CD4-positive, alpha-beta T cell (primary cell): ENCODE results near the gene IGSF23. TPM values are rescaled to one million over a fixed set of nuclear protein-coding genes. Genes with fewer than 3 reads are reported as not detected.
"Not testable (repeated sequence)": the region's sequence is repeated elsewhere in the genome, so short reads cannot be mapped to it uniquely, and the experiment has no call there.

Experiments
- ATAC-seq: fragments of 200-7000 bp; cut with Tn5 transposase; one replicate; pipeline ENCODE4 v1.10.0; 2022; ENCODE audit warnings: mild to moderate bottlenecking; ENCODE audit not compliant: poor library complexity
- CTCF ChIA-PET: fragments of 350-600 bp; sonication (Branson Sonifier 250); formaldehyde crosslinking; loops from one replicate; lab custom pipeline; 2021; ENCODE audit warnings: antibody characterized with exemption, inconsistent platforms; lab: Charles Lee
- POLR2A ChIA-PET: fragments of 350-600 bp; sonication (Branson Sonifier 250); formaldehyde crosslinking; loops from one replicate; lab custom pipeline; 2021; ENCODE audit warnings: antibody characterized with exemption, inconsistent platforms; lab: Charles Lee
- DNase-seq, 14 experiments: peaks; one replicate each; pipeline ENCODE4 v3.0.0-alpha.2; 2013 to 2020; ENCODE audit warnings: mixed read lengths in 2 of 14
- H3K27ac ChIP-seq, 2 donors: one replicate each; pipeline versions ENCODE4 v1.5.1 to v1.7.0; 2013; ENCODE audit warnings: low read length in 2 of 2, low read depth in 1 of 2, mild to moderate bottlenecking in 1 of 2
- H3K27me3 ChIP-seq, 2 experiments: 1 replicate in 1 of 2; 2 replicates in 1 of 2; pipeline versions ENCODE4 v1.6.1 to v1.7.0; 2013; ENCODE audit warnings: low read length in 2 of 2, control low read depth in 1 of 2, mild to moderate bottlenecking in 1 of 2, moderate library complexity in 1 of 2; ENCODE audit not compliant: insufficient read depth in 2 of 2, control insufficient read depth in 1 of 2
- H3K36me3 ChIP-seq: one replicate; pipeline ENCODE4 v1.6.1; 2013; ENCODE audit warnings: low read length, control low read depth; ENCODE audit not compliant: insufficient read depth
- H3K4me1 ChIP-seq: one replicate; pipeline ENCODE4 v1.6.1; 2013; ENCODE audit warnings: low read length, control low read depth; ENCODE audit not compliant: insufficient read depth
- H3K4me3 ChIP-seq: one replicate; pipeline ENCODE4 v1.5.1; 2013; ENCODE audit warnings: mild to moderate bottlenecking, low read length, moderate library complexity
- H3K9me3 ChIP-seq, 2 experiments: 1 replicate in 1 of 2; 2 replicates in 1 of 2; pipeline versions ENCODE4 v1.6.1 to v1.7.0; 2013; ENCODE audit warnings: low read length in 2 of 2, mild to moderate bottlenecking in 2 of 2, control low read depth in 1 of 2, moderate library complexity in 1 of 2; ENCODE audit not compliant: control insufficient read depth in 1 of 2, insufficient read depth in 1 of 2
- H3K27ac Mint-ChIP-seq: one replicate; pipeline ENCODE4 v1.8.0; 2020; ENCODE audit warnings: mixed read lengths
- H3K27me3 Mint-ChIP-seq: one replicate; pipeline ENCODE4 v1.8.0; 2021; ENCODE audit warnings: mixed read lengths
- H3K36me3 Mint-ChIP-seq: one replicate; pipeline ENCODE4 v1.8.0; 2021; ENCODE audit warnings: low read depth, mixed read lengths
- H3K4me1 Mint-ChIP-seq: one replicate; pipeline ENCODE4 v1.8.0; 2021; ENCODE audit warnings: low read depth, mixed read lengths
- H3K4me3 Mint-ChIP-seq: one replicate; pipeline ENCODE4 v1.8.0; 2020; ENCODE audit warnings: mild to moderate bottlenecking, mixed read lengths
- H3K9me3 Mint-ChIP-seq: one replicate; pipeline ENCODE4 v1.8.0; 2020; ENCODE audit warnings: mixed read lengths
- intact Hi-C, 2 experiments: fragments of 100-400 bp; cut with DNase I in 1 of 2; cut with micrococcal nuclease in 1 of 2; formaldehyde crosslinking; loops; one replicate each; pipeline versions ENCODE4 v1.15.1 to v1.9.0; 2023 to 2025; cut with DNase I, micrococcal nuclease
- total RNA-seq, 174 experiments: library from RNA in 2 of 174; stranded (reverse) in 2 of 174; gene quantifications; one replicate each; pipeline ENCODE4 v1.2.3 and lab custom pipeline; 2021 to 2026
- TF ChIP-seq, protein P1 (sequence below): fragments of 200-600 bp; IDR thresholded peaks from one replicate; pipeline ENCODE4 v1.8.0; 2022; ENCODE audit warnings: antibody characterized with exemption, mild to moderate bottlenecking

Gene IGSF23
- total RNA-seq, 2 experiments from 2014 or later = not detected

DNA sequence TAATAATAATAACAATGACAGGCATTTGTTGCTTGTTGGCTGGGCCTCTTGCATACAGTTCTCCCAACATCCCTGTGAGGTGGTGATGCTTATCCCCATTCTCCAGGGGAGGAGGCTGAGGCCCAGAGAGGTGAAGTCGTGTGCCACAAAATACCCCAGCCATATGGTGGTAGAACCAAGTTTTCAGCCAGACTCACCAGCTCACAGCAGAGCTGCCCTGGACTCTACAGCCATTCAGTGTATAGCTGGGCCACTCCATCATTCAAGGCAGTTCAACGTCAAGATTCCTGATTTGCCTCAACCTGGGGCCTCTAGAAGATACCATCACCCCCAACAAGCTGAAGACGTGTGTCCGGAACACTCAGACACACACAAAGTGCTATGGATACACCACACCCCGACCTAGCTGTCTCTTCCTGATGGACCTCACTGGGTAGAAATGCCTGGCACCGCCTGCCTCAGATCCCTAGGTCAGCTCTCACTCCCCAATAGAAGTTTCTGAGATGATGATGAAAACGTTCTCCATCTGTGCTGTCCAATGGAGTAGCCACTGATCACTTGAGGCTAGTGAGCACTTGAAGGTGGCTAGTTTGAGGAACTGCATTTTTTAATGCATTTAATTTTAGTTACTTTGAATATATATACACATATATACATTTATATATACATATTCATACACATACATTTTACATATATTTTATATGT is 53.6 kb downstream of the IGSF23 start:
- Mint-ChIP-seq H3K36me3 (no peaks in the 10 kb centered on the region), H3K4me3 (no peak overlapping the region), H3K9me3 (no peaks in the 10 kb centered on the region), H3K27ac (no peak overlapping the region), H3K4me1 (no peaks in the 10 kb centered on the region), H3K27me3 (no peaks in the 10 kb centered on the region)
- intact Hi-C loops = no loop called here
- CTCF ChIA-PET = no interaction called here
- no peaks in the 10 kb centered on the region for H3K27me3 ChIP-seq
- POLR2A ChIA-PET = no interaction called here
- DNase-seq (no peak), ATAC-seq (no peak)
- no peaks in the 10 kb centered on the region for H3K4me1 ChIP-seq
- no peak overlapping the region for H3K27ac ChIP-seq
- H3K9me3 ChIP-seq = peaks cover 0 to 4% of the 10 kb centered on the region in 2 experiments
- TF ChIP-seq, protein P1, sequence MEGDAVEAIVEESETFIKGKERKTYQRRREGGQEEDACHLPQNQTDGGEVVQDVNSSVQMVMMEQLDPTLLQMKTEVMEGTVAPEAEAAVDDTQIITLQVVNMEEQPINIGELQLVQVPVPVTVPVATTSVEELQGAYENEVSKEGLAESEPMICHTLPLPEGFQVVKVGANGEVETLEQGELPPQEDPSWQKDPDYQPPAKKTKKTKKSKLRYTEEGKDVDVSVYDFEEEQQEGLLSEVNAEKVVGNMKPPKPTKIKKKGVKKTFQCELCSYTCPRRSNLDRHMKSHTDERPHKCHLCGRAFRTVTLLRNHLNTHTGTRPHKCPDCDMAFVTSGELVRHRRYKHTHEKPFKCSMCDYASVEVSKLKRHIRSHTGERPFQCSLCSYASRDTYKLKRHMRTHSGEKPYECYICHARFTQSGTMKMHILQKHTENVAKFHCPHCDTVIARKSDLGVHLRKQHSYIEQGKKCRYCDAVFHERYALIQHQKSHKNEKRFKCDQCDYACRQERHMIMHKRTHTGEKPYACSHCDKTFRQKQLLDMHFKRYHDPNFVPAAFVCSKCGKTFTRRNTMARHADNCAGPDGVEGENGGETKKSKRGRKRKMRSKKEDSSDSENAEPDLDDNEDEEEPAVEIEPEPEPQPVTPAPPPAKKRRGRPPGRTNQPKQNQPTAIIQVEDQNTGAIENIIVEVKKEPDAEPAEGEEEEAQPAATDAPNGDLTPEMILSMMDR = no peak
- H3K4me3 ChIP-seq = no peak overlapping the region
- no peaks in the 10 kb centered on the region for H3K36me3 ChIP-seq

GRCh38 chr19:44668985-44669764 is 55.8 kb downstream of the IGSF23 start:
- Histone ChIP-seq H3K27ac (no peak overlapping the region), H3K9me3 (peaks cover 0 to 4% of the 10 kb centered on the region in 2 experiments), H3K4me3 (no peak overlapping the region), H3K36me3 (no peaks in the 10 kb centered on the region), H3K4me1 (no peaks in the 10 kb centered on the region), H3K27me3 (no peaks in the 10 kb centered on the region)
- TF ChIP-seq, protein P1 = no peak
- ATAC-seq (no peak), DNase-seq (no peak)
- intact Hi-C loops = no loop called here
- H3K9me3 Mint-ChIP-seq = no peaks in the 10 kb centered on the region
- POLR2A ChIA-PET = no interaction called here
- peaks cover 4% of the 10 kb centered on the region for H3K27me3 Mint-ChIP-seq
- H3K4me3 Mint-ChIP-seq = no peak overlapping the region
- CTCF ChIA-PET = no interaction called here
- no peaks in the 10 kb centered on the region for H3K36me3 Mint-ChIP-seq
- H3K27ac Mint-ChIP-seq = no peak overlapping the region
- H3K4me1 Mint-ChIP-seq = no peaks in the 10 kb centered on the region

GRCh38 chr19:44670027-44670426 is 56.7 kb downstream of the IGSF23 start:
- POLR2A ChIA-PET = not testable (repeated sequence)

More at GRCh38 chr19:44670027-44670426, 56.7 kb downstream of the IGSF23 start:
- H3K27ac ChIP-seq, CTCF ChIA-PET, ATAC-seq, H3K4me1 Mint-ChIP-seq, H3K4me3 Mint-ChIP-seq, H3K36me3 Mint-ChIP-seq, H3K36me3 ChIP-seq, H3K27me3 Mint-ChIP-seq, H3K27ac Mint-ChIP-seq, DNase-seq, H3K9me3 ChIP-seq, intact Hi-C loops, H3K9me3 Mint-ChIP-seq, H3K4me3 ChIP-seq, H3K27me3 ChIP-seq, H3K4me1 ChIP-seq: not testable (repeated sequence)
